SK-N-SH treated with all-trans-retinoic acid at 6 μM for 48 hours (cell line): ENCODE data around the gene RNF157.

ENCODE experiments used
- ATAC-seq: fragments of 200-7000 bp; cut with Tn5 transposase; 3 replicates; pipeline ENCODE4 v1.9.1; 2020; ENCODE audit warnings: mild to moderate bottlenecking, moderate library complexity
- ARNTL ChIP-seq: fragments of 450-650 bp; formaldehyde crosslinking; IDR thresholded peaks from 2 replicates; pipeline ENCODE4 v1.5.0; 2020; ENCODE audit warnings: low read depth, mild to moderate bottlenecking, moderate library complexity, borderline replicate concordance
- BACH2 ChIP-seq: fragments of 250-450 bp; sonication (Bioruptor Pico); IDR thresholded peaks from 2 replicates; pipeline ENCODE4 v1.9.0; 2021; ENCODE audit warnings: mild to moderate bottlenecking, borderline replicate concordance
- ESRRG ChIP-seq: fragments of 250-450 bp; sonication (Bioruptor Pico); IDR thresholded peaks from 2 replicates; pipeline ENCODE4 v1.6.1; 2021; ENCODE audit warnings: mild to moderate bottlenecking
- GLIS3 ChIP-seq: fragments of 250-450 bp; sonication (Bioruptor Pico); IDR thresholded peaks from 2 replicates; pipeline ENCODE4 v1.5.0; 2020; ENCODE audit warnings: mild to moderate bottlenecking, moderate library complexity
- ISL1 ChIP-seq: fragments of 250-450 bp; sonication (Bioruptor Pico); IDR thresholded peaks from 2 replicates; pipeline ENCODE4 v2.1.2; 2022; ENCODE audit warnings: mild to moderate bottlenecking, moderate library complexity
- OSR1 ChIP-seq: fragments of 250-450 bp; sonication (Bioruptor Pico); IDR thresholded peaks from 2 replicates; pipeline ENCODE4 v1.8.0; 2022; ENCODE audit warnings: moderate library complexity, mild to moderate bottlenecking, inconsistent platforms
- PATZ1 ChIP-seq: fragments of 250-450 bp; sonication (Bioruptor Pico); IDR thresholded peaks from 2 replicates; pipeline ENCODE4 v1.8.0; 2020; ENCODE audit warnings: mild to moderate bottlenecking, moderate library complexity, borderline replicate concordance
- POU6F1 ChIP-seq: fragments of 250-450 bp; sonication (Bioruptor Pico); IDR thresholded peaks from 2 replicates; pipeline ENCODE4 v1.8.0; 2021; ENCODE audit warnings: low read depth, mild to moderate bottlenecking, moderate library complexity, borderline replicate concordance
- PPARA ChIP-seq: fragments of 250-450 bp; sonication (Bioruptor Pico); IDR thresholded peaks from 2 replicates; pipeline ENCODE4 v1.5.0; 2020; ENCODE audit warnings: mild to moderate bottlenecking, borderline replicate concordance
- RARB ChIP-seq: fragments of 250-450 bp; sonication (Bioruptor Pico); IDR thresholded peaks from 2 replicates; pipeline ENCODE4 v1.8.0; 2021; ENCODE audit warnings: mild to moderate bottlenecking, moderate library complexity
- SNAI2 ChIP-seq: fragments of 250-450 bp; sonication (Bioruptor Pico); IDR thresholded peaks from 2 replicates; pipeline ENCODE4 v1.5.0; 2020; ENCODE audit warnings: mild to moderate bottlenecking, moderate library complexity
- TCF4 ChIP-seq: fragments of 250-450 bp; sonication (Bioruptor Pico); IDR thresholded peaks from 2 replicates; pipeline ENCODE4 v1.8.0; 2021; ENCODE audit warnings: mild to moderate bottlenecking, moderate library complexity, borderline replicate concordance
- TOX ChIP-seq: fragments of 250-450 bp; sonication (Bioruptor Pico); IDR thresholded peaks from 2 replicates; pipeline ENCODE4 v1.8.0; 2021; ENCODE audit warnings: mild to moderate bottlenecking, moderate library complexity, borderline replicate concordance
- ZC3H10 ChIP-seq: fragments of 250-450 bp; sonication (Bioruptor Pico); IDR thresholded peaks from 2 replicates; pipeline ENCODE4 v1.5.1; 2021; ENCODE audit warnings: mild to moderate bottlenecking, moderate library complexity
- ZFP3 ChIP-seq: fragments of 250-450 bp; sonication (Bioruptor Pico); IDR thresholded peaks from 2 replicates; pipeline ENCODE4 v1.5.0; 2020; ENCODE audit warnings: mild to moderate bottlenecking, moderate library complexity
- ZFP30 ChIP-seq: fragments of 450-650 bp; formaldehyde crosslinking; IDR thresholded peaks from 2 replicates; pipeline ENCODE4 v1.5.0; 2022; ENCODE audit warnings: mild to moderate bottlenecking, moderate library complexity
- ZNF565 ChIP-seq: fragments of 450-650 bp; formaldehyde crosslinking; conservative IDR thresholded peaks from 2 replicates; pipeline ENCODE4 v1.5.0; 2020; ENCODE audit warnings: low read depth, mild to moderate bottlenecking, moderate library complexity
- ZNF70 ChIP-seq: fragments of 450-650 bp; formaldehyde crosslinking; IDR thresholded peaks from 2 replicates; pipeline ENCODE4 v1.5.0; 2020; ENCODE audit warnings: mild to moderate bottlenecking, moderate library complexity
- TF ChIP-seq, protein P1 (sequence below): fragments of 250-450 bp; sonication (Bioruptor Pico); IDR thresholded peaks from 2 replicates; pipeline ENCODE4 v1.5.0; 2020; ENCODE audit warnings: mild to moderate bottlenecking, moderate library complexity
- TF ChIP-seq, protein P2 (sequence below): fragments of 250-450 bp; sonication (Bioruptor Pico); IDR thresholded peaks from 2 replicates; pipeline ENCODE4 v1.5.1; 2021; ENCODE audit warnings: mild to moderate bottlenecking, moderate library complexity

The RNF157 gene

DNA sequence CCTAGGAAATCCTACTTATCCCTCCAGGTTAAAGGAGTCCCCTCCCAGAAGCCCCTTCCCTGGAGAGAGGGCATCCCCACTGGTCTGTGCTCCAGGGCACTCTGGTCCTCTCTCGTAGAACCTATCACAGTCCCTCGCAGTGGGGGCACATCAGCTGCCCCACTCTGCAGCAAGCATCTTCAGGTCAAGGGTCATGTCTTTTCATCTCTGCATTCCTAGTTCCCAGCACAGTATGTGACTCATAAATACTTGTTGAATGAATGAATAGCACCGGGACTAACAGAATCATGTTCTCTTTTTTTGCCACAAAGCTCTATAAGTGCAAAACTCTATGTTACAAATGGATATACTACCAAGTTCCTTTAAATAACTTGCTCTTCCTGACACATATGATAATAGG lies 36.0 kb downstream of the RNF157 start:
- no peak for TF ChIP-seq ISL1 (CRISPR knock-in tag)
- TF ChIP-seq PPARA = no peak
- peak; percentile 33; the same call in 1 of the 2 replicates for TF ChIP-seq PATZ1 (CRISPR knock-in tag)
- no peak for TF ChIP-seq POU6F1 (CRISPR knock-in tag)
- TF ChIP-seq ESRRG (CRISPR knock-in tag) = no peak
- no peak for TF ChIP-seq TOX (CRISPR knock-in tag)
- TF ChIP-seq ZNF565 (CRISPR knock-in tag) = no peak
- peak; percentile 83 for ATAC-seq

- no peak for TF ChIP-seq GLIS3
- TF ChIP-seq SNAI2 (CRISPR knock-in tag) = no peak
- TF ChIP-seq TOX (CRISPR knock-in tag) = no peak
- TF ChIP-seq ZNF565 (CRISPR knock-in tag) = no peak
- TF ChIP-seq ZFP30 = no peak
- TF ChIP-seq OSR1 = no peak
- no peak for ATAC-seq
Measured at GRCh38 chr17:76200354-76200753, 39.9 kb downstream of the RNF157 start.

DNA sequence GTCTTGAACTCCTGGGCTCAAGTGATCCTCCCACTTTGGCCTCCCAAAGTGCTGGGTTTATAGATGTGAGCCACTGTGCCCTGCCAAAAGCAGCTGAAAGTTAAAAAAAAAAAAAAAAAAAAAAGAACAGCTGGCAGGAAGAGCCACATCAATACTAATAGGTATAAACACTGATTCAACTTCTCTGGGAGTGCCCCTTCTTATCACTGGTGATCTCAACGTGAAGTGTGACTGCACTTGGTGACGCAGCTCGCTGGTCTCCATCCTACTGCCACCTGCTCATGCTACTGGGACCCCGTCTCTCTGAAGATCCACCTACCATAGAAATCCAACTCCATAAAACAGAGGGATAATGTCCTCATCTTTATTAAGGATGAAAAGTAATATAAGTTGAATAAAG lies 40.8 kb downstream of the RNF157 start:
- no peak for TF ChIP-seq PATZ1 (CRISPR knock-in tag)
- ATAC-seq = no peak

DNA sequence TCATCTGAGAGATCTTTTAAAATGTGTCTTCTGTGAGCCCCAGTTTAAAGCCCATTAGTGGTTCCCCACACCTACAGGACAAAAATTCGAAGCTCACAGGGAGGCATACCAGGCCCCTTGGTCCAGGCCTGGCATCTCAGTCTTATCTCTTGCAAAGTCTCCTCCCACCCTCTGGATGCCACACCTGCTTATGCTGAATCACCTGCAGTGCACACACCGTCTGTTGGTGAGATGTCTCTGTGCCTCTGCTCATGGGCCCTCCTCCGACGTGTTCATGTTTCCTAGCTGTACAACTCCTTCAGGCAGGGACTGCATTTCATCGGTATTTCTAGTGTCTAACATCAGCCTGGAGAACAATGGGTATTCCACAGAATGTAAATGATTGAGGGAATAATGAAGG lies 41.6 kb downstream of the RNF157 start:
- no peak for TF ChIP-seq BACH2 (CRISPR knock-in tag)
- no peak for TF ChIP-seq ZNF70 (CRISPR knock-in tag)
- TF ChIP-seq TOX (CRISPR knock-in tag) = no peak
- TF ChIP-seq ZFP3 (CRISPR knock-in tag) = no peak
- no peak for TF ChIP-seq OSR1
- no peak for TF ChIP-seq ARNTL (CRISPR knock-in tag)
- TF ChIP-seq RARB (CRISPR knock-in tag) = no peak
- no peak for TF ChIP-seq PATZ1 (CRISPR knock-in tag)
- TF ChIP-seq ZC3H10 = no peak
- no peak for TF ChIP-seq PPARA
- TF ChIP-seq ESRRG (CRISPR knock-in tag) = no peak
- TF ChIP-seq TCF4 (CRISPR knock-in tag) = no peak
- no peak for TF ChIP-seq ZNF565 (CRISPR knock-in tag)
- TF ChIP-seq SNAI2 (CRISPR knock-in tag) = no peak
- TF ChIP-seq, protein P1, sequence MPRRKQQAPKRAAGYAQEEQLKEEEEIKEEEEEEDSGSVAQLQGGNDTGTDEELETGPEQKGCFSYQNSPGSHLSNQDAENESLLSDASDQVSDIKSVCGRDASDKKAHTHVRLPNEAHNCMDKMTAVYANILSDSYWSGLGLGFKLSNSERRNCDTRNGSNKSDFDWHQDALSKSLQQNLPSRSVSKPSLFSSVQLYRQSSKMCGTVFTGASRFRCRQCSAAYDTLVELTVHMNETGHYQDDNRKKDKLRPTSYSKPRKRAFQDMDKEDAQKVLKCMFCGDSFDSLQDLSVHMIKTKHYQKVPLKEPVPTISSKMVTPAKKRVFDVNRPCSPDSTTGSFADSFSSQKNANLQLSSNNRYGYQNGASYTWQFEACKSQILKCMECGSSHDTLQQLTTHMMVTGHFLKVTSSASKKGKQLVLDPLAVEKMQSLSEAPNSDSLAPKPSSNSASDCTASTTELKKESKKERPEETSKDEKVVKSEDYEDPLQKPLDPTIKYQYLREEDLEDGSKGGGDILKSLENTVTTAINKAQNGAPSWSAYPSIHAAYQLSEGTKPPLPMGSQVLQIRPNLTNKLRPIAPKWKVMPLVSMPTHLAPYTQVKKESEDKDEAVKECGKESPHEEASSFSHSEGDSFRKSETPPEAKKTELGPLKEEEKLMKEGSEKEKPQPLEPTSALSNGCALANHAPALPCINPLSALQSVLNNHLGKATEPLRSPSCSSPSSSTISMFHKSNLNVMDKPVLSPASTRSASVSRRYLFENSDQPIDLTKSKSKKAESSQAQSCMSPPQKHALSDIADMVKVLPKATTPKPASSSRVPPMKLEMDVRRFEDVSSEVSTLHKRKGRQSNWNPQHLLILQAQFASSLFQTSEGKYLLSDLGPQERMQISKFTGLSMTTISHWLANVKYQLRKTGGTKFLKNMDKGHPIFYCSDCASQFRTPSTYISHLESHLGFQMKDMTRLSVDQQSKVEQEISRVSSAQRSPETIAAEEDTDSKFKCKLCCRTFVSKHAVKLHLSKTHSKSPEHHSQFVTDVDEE = no peak
- TF ChIP-seq, protein P2, sequence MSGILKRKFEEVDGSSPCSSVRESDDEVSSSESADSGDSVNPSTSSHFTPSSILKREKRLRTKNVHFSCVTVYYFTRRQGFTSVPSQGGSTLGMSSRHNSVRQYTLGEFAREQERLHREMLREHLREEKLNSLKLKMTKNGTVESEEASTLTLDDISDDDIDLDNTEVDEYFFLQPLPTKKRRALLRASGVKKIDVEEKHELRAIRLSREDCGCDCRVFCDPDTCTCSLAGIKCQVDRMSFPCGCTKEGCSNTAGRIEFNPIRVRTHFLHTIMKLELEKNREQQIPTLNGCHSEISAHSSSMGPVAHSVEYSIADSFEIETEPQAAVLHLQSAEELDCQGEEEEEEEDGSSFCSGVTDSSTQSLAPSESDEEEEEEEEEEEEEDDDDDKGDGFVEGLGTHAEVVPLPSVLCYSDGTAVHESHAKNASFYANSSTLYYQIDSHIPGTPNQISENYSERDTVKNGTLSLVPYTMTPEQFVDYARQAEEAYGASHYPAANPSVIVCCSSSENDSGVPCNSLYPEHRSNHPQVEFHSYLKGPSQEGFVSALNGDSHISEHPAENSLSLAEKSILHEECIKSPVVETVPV (CRISPR knock-in tag) = no peak
- TF ChIP-seq ZFP30 = no peak
- ATAC-seq = no peak
